Measurements from ENCODE around the gene RANBP1. TPM values are rescaled to one million over a fixed set of nuclear protein-coding genes. Genes with fewer than 3 reads are reported as not detected.

Gene RANBP1
- total RNA-seq, 1 experiment from 2014 or later: 365 TPM

DNA sequence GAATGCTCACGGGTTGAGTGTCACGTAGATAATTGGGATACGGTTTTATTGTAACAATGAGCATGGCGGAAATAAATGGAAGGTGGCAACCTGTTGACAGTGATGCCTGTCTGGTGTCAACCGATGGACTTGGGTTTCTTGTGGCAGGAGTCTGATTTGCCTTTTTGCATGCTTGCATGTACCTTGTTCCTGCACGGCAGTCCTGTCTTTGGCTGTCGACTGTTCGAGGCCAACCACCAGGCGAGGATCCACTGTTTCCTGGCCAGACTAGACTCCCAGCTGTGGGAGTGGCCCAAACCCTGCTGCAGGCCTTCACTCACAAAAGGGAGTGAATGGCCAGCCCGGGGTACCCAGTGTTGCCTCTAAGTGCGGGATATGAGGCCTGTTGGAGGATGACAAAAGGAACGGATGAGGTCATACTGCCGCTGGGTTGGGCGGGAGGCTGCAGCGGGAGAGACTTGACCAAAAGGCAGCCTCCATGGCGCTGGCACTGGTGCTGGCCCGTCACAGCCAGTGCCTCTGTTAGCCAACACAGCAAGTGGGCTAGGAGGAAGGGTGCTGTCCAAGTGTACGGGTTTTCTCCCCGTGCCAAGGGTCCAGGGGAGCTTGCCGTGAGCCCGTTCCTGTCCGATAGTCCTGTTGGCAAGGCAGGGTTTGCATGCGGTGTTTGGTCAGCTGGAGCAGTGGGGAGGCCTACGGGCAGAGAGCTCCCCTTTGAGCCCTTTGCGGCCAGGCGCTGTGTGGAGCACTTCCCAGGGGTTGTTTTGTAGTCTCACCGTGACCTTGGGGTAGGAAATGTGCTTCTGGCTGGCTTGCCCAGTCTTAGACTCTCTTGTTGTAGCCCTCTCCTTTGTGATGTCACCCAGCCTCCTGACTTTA is 34.9 kb upstream of the RANBP1 start:
- Histone ChIP-seq H3K27me3 (replicated peaks; ENCODE audit: control insufficient read depth, insufficient read depth, low read length) (no peaks in the 10 kb centered on the region), H3K9me3 (no peaks in the 10 kb centered on the region), H3K4me1 (peaks cover 23% of the 10 kb centered on the region), H3K36me3 (ENCODE audit: control insufficient read depth, insufficient read depth, low read length) (no peaks in the 10 kb centered on the region), H3K4me3 (ENCODE audit: low read depth, low read length) (peak overlapping the region; percentile 52)
- intact Hi-C loops (cut with micrococcal nuclease; ENCODE audit: unreplicated experiment): loop anchor here (1.0 to 5.0 kb wide), 3 partner anchors 36 to 118 kb away; partner anchors contain the start of genes ARVCF and TRMT2A
- Mint-ChIP-seq H3K4me1 (ENCODE audit: low read depth, unreplicated experiment) (peaks cover 22% of the 10 kb centered on the region), H3K4me3 (ENCODE audit: unreplicated experiment) (peak overlapping the region; percentile 79), H3K27me3 (ENCODE audit: insufficient read depth, unreplicated experiment) (no peaks in the 10 kb centered on the region), H3K27ac (ENCODE audit: unreplicated experiment) (peak overlapping the region; percentile 82), H3K36me3 (ENCODE audit: insufficient read depth, unreplicated experiment) (peaks cover 43% of the 10 kb centered on the region), H3K9me3 (ENCODE audit: unreplicated experiment) (no peaks in the 10 kb centered on the region)
- TF ChIP-seq, protein P1, sequence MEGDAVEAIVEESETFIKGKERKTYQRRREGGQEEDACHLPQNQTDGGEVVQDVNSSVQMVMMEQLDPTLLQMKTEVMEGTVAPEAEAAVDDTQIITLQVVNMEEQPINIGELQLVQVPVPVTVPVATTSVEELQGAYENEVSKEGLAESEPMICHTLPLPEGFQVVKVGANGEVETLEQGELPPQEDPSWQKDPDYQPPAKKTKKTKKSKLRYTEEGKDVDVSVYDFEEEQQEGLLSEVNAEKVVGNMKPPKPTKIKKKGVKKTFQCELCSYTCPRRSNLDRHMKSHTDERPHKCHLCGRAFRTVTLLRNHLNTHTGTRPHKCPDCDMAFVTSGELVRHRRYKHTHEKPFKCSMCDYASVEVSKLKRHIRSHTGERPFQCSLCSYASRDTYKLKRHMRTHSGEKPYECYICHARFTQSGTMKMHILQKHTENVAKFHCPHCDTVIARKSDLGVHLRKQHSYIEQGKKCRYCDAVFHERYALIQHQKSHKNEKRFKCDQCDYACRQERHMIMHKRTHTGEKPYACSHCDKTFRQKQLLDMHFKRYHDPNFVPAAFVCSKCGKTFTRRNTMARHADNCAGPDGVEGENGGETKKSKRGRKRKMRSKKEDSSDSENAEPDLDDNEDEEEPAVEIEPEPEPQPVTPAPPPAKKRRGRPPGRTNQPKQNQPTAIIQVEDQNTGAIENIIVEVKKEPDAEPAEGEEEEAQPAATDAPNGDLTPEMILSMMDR (IDR thresholded peaks at IDR 0.05; ENCODE audit: insufficient read depth in 1 of 2, low read depth in 1 of 2, low read length in 1 of 2, severe bottlenecking in 1 of 2, unreplicated experiment in 1 of 2): no peak
- DNase-seq: peak in 1 of 2 experiments; percentile 24
- ChIA-PET POLR2A (no interaction called here), CTCF (interaction anchor here (0.7 kb wide), 1 partner anchor 389 kb away, joined by 5 read pairs; no protein-coding TSS in a partner anchor)
- no TSS peak for BruUV-seq (replicated peaks)

DNA sequence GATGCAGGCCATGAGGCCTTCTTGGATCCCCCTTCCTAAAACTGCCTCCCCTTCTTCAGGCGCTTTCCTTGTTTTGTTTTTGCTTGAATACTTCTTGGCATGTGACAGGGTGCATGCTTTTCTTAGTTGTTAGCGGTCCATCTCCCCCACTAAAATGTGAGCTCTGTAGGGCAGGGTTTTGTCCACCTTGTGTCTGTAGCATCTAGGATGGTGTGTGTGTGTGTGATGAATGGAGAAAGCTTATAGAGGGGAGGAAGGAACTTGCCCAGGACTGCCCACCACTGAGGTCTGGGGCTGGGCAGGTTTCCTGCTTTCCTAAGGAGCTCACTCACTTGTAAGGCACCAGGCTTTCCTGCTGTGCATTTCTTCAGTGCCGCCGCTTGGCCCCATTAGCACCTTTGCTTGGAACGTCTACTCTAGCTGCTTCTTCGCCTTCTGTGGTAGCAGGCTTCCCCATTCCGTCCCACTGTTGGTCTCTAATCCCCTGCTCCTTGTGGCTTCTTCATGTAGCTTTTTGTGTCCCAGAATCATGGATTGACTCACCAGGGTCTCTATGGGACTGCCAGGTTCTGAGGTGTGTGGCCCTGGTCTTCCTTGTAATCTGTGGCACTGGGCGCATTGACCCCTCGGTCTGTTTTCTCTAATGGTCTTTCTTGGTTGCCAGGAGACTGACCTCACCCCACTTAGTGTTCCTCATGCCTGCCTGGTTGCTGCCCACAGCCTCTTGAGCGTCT is 32.6 kb upstream of the RANBP1 start:
- intact Hi-C loops (cut with micrococcal nuclease; ENCODE audit: unreplicated experiment): loop anchor here (5.0 kb wide), 1 partner anchor 66 kb away; the partner anchor contains the start of gene ARVCF
- Histone ChIP-seq H3K4me1 (peaks cover 23% of the 10 kb centered on the region), H3K36me3 (ENCODE audit: control insufficient read depth, insufficient read depth, low read length) (peaks cover 3% of the 10 kb centered on the region), H3K9me3 (no peaks in the 10 kb centered on the region), H3K27me3 (replicated peaks; ENCODE audit: control insufficient read depth, insufficient read depth, low read length) (no peaks in the 10 kb centered on the region), H3K4me3 (ENCODE audit: low read depth, low read length) (no peak overlapping the region)
- Mint-ChIP-seq H3K27ac (ENCODE audit: unreplicated experiment) (peak overlapping the region; percentile 59), H3K36me3 (ENCODE audit: insufficient read depth, unreplicated experiment) (peaks cover 66% of the 10 kb centered on the region), H3K4me1 (ENCODE audit: low read depth, unreplicated experiment) (peaks cover 22% of the 10 kb centered on the region), H3K9me3 (ENCODE audit: unreplicated experiment) (no peaks in the 10 kb centered on the region), H3K4me3 (ENCODE audit: unreplicated experiment) (peak overlapping the region; percentile 63), H3K27me3 (ENCODE audit: insufficient read depth, unreplicated experiment) (no peaks in the 10 kb centered on the region)
- ChIA-PET POLR2A (no interaction called here), CTCF (interaction anchor here (1.0 kb wide), 1 partner anchor 45 kb away, joined by 3 read pairs; no protein-coding TSS in a partner anchor)
- no TSS peak for BruUV-seq (replicated peaks)
- DNase-seq: no peak
- TF ChIP-seq, protein P1 (IDR thresholded peaks at IDR 0.05; ENCODE audit: insufficient read depth in 1 of 2, low read depth in 1 of 2, low read length in 1 of 2, severe bottlenecking in 1 of 2, unreplicated experiment in 1 of 2): no peak

DNA sequence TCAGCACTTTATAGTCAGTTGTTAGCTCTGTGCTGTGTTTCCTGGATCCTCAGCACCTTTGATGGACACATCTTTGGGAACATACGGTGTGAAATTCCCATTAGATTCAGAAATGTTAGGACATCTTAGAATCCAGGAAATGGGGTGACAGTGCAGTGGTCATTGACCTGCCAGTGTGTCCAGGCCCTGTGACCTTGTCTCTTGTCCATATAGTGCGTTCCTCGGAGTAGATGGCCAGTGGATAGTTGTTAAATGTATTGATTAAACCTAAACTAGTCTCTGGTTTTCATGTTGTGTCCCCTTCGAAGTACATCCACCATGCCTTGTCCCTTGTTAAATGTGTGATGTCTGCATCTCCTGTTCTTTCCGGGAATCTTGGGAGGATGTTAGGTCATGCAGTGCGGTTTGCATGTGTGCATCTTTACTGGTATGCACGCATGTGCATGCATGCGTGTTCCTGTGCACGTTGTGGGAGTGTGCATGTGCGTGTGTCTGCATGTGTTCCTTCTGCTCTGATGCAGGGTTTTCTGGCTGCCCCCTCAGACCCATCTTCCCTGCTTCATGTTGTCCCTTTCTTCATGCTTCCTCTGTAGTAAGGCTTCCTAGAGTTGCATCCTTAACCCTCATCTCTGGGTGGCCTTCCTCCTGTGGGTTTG is 31.9 kb upstream of the RANBP1 start:
- no TSS peak for BruUV-seq (replicated peaks)
- peak overlapping the region; percentile 63 for H3K4me3 Mint-ChIP-seq (ENCODE audit: unreplicated experiment)

More for the DNA sequence above, 31.9 kb upstream of the RANBP1 start:
- H3K27me3 ChIP-seq (replicated peaks; ENCODE audit: control insufficient read depth, insufficient read depth, low read length): no peaks in the 10 kb centered on the region
- no peak for DNase-seq
- TF ChIP-seq, protein P1 (IDR thresholded peaks at IDR 0.05; ENCODE audit: insufficient read depth in 1 of 2, low read depth in 1 of 2, low read length in 1 of 2, severe bottlenecking in 1 of 2, unreplicated experiment in 1 of 2): no peak
- Mint-ChIP-seq H3K27me3 (ENCODE audit: insufficient read depth, unreplicated experiment) (no peaks in the 10 kb centered on the region), H3K4me1 (ENCODE audit: low read depth, unreplicated experiment) (peaks cover 22% of the 10 kb centered on the region), H3K36me3 (ENCODE audit: insufficient read depth, unreplicated experiment) (peaks cover 73% of the 10 kb centered on the region), H3K27ac (ENCODE audit: unreplicated experiment) (peak overlapping the region; percentile 59), H3K9me3 (ENCODE audit: unreplicated experiment) (no peaks in the 10 kb centered on the region)
- CTCF ChIA-PET: interaction anchor here (1.0 kb wide), 1 partner anchor 46 kb away, joined by 3 read pairs; no protein-coding TSS in a partner anchor
- intact Hi-C loops (cut with micrococcal nuclease; ENCODE audit: unreplicated experiment): loop anchor here (5.0 kb wide), 1 partner anchor 67 kb away; the partner anchor contains the start of gene ARVCF
- POLR2A ChIA-PET: no interaction called here
- peaks cover 3% of the 10 kb centered on the region for H3K36me3 ChIP-seq (ENCODE audit: control insufficient read depth, insufficient read depth, low read length)
- H3K4me1 ChIP-seq: peaks cover 23% of the 10 kb centered on the region
- no peaks in the 10 kb centered on the region for H3K9me3 ChIP-seq
- H3K4me3 ChIP-seq (ENCODE audit: low read depth, low read length): no peak overlapping the region
